ENCODE results near the gene KCNQ2. TPM values are rescaled to one million over a fixed set of nuclear protein-coding genes. Genes with fewer than 3 reads are reported as not detected.

Gene KCNQ2
- total RNA-seq, 1 donor: 0.36 TPM

- no peak overlapping the region for H2AFZ ChIP-seq (ENCODE audit: low read length)
- no peaks in the 10 kb centered on the region for H3K4me1 ChIP-seq (ENCODE audit: insufficient read depth, low read length)
- no peaks in the 10 kb centered on the region for H3K36me3 ChIP-seq (ENCODE audit: insufficient read depth, low read length)
- H3K27ac ChIP-seq (ENCODE audit: low read depth, low read length): no peak overlapping the region
- H3K27me3 ChIP-seq (ENCODE audit: insufficient read depth, low read length): peaks cover 4% of the 10 kb centered on the region
- no peak for TF ChIP-seq CTCF (IDR thresholded peaks at IDR 0.05; ENCODE audit: extremely low read depth, low read depth, low read length)
- no peak overlapping the region for H3K4me3 ChIP-seq (ENCODE audit: insufficient read depth, low read length)
- H3K4me2 ChIP-seq (ENCODE audit: insufficient read depth, low read length): no peak overlapping the region
- no peak for DNase-seq (ENCODE audit: insufficient read length, low spot score, missing footprints)
- no peaks in the 10 kb centered on the region for H4K20me1 ChIP-seq (ENCODE audit: insufficient read depth, low read length)
- H3K79me2 ChIP-seq (ENCODE audit: insufficient read depth, low read length): no peaks in the 10 kb centered on the region
- H3K9me3 ChIP-seq (ENCODE audit: low read depth, low read length): no peaks in the 10 kb centered on the region
Observed at GRCh38 chr20:63414720-63415430, 57.6 kb downstream of the KCNQ2 start.

GRCh38 chr20:63413963-63414684, 58.3 kb downstream of the KCNQ2 start:
- Histone ChIP-seq H3K9me3 (ENCODE audit: low read depth, low read length) (no peaks in the 10 kb centered on the region), H4K20me1 (ENCODE audit: insufficient read depth, low read length) (no peaks in the 10 kb centered on the region), H3K36me3 (ENCODE audit: insufficient read depth, low read length) (no peaks in the 10 kb centered on the region), H3K4me1 (ENCODE audit: insufficient read depth, low read length) (no peaks in the 10 kb centered on the region), H3K27me3 (ENCODE audit: insufficient read depth, low read length) (peaks cover 4% of the 10 kb centered on the region), H3K4me2 (ENCODE audit: insufficient read depth, low read length) (no peak overlapping the region), H3K4me3 (ENCODE audit: insufficient read depth, low read length) (no peak overlapping the region), H3K27ac (ENCODE audit: low read depth, low read length) (no peak overlapping the region), H2AFZ (ENCODE audit: low read length) (no peak overlapping the region), H3K79me2 (ENCODE audit: insufficient read depth, low read length) (no peaks in the 10 kb centered on the region)
- DNase-seq (ENCODE audit: insufficient read length, low spot score, missing footprints): no peak
- no peak for TF ChIP-seq CTCF (IDR thresholded peaks at IDR 0.05; ENCODE audit: extremely low read depth, low read depth, low read length)

- Histone ChIP-seq H3K79me2 (ENCODE audit: insufficient read depth, low read length) (no peaks in the 10 kb centered on the region), H4K20me1 (ENCODE audit: insufficient read depth, low read length) (no peaks in the 10 kb centered on the region), H2AFZ (ENCODE audit: low read length) (no peak overlapping the region), H3K9me3 (ENCODE audit: low read depth, low read length) (no peaks in the 10 kb centered on the region), H3K4me1 (ENCODE audit: insufficient read depth, low read length) (no peaks in the 10 kb centered on the region), H3K4me3 (ENCODE audit: insufficient read depth, low read length) (no peak overlapping the region), H3K27me3 (ENCODE audit: insufficient read depth, low read length) (peaks cover 4% of the 10 kb centered on the region), H3K36me3 (ENCODE audit: insufficient read depth, low read length) (no peaks in the 10 kb centered on the region), H3K27ac (ENCODE audit: low read depth, low read length) (no peak overlapping the region), H3K4me2 (ENCODE audit: insufficient read depth, low read length) (no peak overlapping the region)
- no peak for DNase-seq (ENCODE audit: insufficient read length, low spot score, missing footprints)
- TF ChIP-seq CTCF (IDR thresholded peaks at IDR 0.05; ENCODE audit: extremely low read depth, low read depth, low read length): no peak
Observed at GRCh38 chr20:63413323-63413722, 59.1 kb downstream of the KCNQ2 start.

GRCh38 chr20:63412889-63413288, 59.6 kb downstream of the KCNQ2 start:
- H3K4me1 ChIP-seq (ENCODE audit: insufficient read depth, low read length): no peaks in the 10 kb centered on the region
- no peak for TF ChIP-seq CTCF (IDR thresholded peaks at IDR 0.05; ENCODE audit: extremely low read depth, low read depth, low read length)

More at GRCh38 chr20:63412889-63413288, 59.6 kb downstream of the KCNQ2 start:
- Histone ChIP-seq H3K79me2 (ENCODE audit: insufficient read depth, low read length) (no peaks in the 10 kb centered on the region), H3K4me3 (ENCODE audit: insufficient read depth, low read length) (no peak overlapping the region), H3K27ac (ENCODE audit: low read depth, low read length) (no peak overlapping the region), H3K27me3 (ENCODE audit: insufficient read depth, low read length) (peaks cover 4% of the 10 kb centered on the region), H3K4me2 (ENCODE audit: insufficient read depth, low read length) (no peak overlapping the region), H3K36me3 (ENCODE audit: insufficient read depth, low read length) (no peaks in the 10 kb centered on the region), H2AFZ (ENCODE audit: low read length) (no peak overlapping the region), H4K20me1 (ENCODE audit: insufficient read depth, low read length) (no peaks in the 10 kb centered on the region), H3K9me3 (ENCODE audit: low read depth, low read length) (no peaks in the 10 kb centered on the region)
- DNase-seq (ENCODE audit: insufficient read length, low spot score, missing footprints): no peak

Measured in osteoblast (primary cell).